Activated CD4-positive, alpha-beta T cell treated with anti-CD3 and anti-CD28 coated beads, Interleukin-2, amount 50 U/mL, for 48 hours (primary cell): Measurements from ENCODE around the gene NUP107.
A peak's percentile ranks its signal among the peaks of the same experiment; 100 is the strongest.

Experiments used
- DNase-seq, 2 experiments: peaks; one replicate each; pipeline ENCODE4 v3.0.0-alpha.2; 2020

Gene NUP107

GRCh38 chr12:68745376-68745903 lies 58.7 kb downstream of the NUP107 start:
- DNase-seq: no peak

DNA sequence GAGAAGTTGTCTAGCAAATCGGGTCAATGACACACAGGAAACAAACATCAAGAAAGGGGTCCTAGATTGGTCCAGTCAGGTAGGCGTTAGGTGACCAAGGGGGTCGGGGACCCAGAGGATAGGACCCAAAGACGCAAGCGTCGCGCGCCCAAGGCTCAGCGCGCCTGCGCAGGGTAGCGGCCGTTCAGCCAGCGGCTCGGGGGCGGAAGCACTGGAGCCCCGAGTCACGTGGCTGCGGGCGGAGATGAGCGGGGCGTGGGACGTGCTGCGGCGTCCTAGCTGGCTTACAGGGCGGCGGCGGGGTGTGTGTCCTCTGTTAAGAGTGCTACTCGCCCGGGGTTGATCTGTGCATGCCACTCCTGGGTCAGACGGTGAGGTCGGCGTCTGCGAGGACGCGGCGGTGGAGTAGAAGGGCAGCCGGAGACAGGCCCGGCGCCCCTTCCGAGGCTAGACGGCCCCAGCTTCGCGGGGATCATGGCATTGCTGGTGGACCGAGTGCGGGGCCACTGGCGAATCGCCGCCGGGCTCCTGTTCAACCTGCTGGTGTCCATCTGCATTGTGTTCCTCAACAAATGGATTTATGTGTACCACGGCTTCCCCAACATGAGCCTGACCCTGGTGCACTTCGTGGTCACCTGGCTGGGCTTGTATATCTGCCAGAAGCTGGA lies 59.3 kb downstream of the NUP107 start, which contains the start of gene SLC35E3:
TSS of gene SLC35E3 (plus strand) at position 273 of the 668 bp plus-strand sequence. CDS start at position 475, 202 bp downstream.
- DNase-seq: peak; percentile 90 to 94

DNA sequence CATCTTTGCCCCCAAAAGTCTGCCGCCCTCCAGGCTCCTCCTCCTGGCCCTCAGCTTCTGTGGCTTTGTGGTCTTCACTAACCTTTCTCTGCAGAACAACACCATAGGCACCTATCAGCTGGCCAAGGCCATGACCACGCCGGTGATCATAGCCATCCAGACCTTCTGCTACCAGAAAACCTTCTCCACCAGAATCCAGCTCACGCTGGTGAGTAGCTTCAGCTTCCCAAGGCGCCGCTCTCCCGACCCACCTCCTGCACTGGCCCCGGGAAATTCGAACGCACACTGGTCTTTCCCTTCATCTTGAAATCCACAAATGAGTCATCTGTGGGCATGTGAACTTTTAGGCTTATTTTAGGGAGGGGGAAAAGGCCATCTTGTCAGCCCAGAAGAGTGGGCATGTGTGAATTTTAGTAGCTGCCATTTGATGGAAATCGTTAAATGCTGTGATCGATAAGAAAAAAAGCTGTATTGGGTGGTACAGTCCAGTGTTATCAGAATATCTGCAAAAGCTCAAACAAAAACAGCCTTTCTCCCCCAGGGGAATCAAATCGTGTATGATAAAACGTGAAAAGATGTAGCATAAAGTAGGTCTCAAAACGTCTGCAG lies 59.9 kb downstream of the NUP107 start:
- peak; percentile 40 to 54 for DNase-seq

- DNase-seq: no peak
These were observed 62.7 kb downstream of the NUP107 start for GRCh38 chr12:68749443-68749842.

GRCh38 chr12:68749861-68750260 lies 63.1 kb downstream of the NUP107 start:
- no peak for DNase-seq

- DNase-seq: no peak
These were observed 63.7 kb downstream of the NUP107 start for GRCh38 chr12:68750506-68750905.

GRCh38 chr12:68755536-68756243 lies 68.9 kb downstream of the NUP107 start:
- no peak for DNase-seq

DNA sequence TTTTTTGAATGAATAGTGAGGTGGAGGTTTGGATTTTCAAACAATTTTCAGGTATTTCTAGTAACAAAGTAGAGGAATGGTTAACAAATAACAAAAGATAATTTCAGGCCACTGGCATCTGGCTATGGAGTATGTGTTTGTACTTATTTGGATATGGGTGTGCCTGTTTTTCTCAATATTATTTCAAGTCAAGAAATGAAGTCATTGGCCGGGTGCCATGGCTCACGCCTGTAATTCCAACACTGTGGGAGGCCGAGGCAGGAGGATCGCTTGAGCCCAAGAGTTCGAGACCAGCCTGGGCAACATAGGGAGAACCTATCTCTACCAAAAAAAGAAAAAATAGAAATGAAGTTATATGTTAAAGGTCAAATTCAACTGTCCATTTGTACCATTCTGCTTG lies 73.1 kb downstream of the NUP107 start:
- DNase-seq: no peak

DNA sequence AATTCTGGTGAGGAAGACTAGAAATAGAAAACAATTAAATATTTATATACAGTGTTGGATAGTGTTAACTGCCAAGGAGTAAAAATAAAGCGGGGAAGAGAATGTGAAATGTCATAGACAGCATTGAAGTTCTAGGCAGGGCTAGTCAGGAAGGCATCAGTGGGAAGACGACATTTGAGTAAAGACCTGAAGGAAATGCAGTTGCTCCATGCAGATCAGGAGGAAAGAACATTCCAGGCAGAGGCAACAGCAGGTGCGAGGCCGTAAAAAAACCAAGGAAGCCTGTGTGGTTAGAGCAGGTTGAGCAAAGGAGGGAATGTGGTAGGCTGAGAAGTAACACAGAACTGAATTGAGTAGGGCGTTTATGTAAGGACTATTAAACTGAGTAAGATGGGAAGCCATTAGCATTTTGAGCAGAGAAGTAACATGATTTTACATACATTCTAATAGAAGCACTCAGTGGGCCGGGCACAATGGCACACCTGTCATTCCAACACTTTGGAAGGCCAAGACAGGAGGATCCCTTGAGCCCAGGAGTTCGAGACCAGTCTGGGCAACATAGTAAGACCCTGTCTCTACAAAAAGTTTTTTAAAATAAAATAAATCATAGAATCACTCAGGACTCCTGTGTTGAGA lies 74.1 kb downstream of the NUP107 start:
- no peak for DNase-seq

- DNase-seq: no peak
These were observed 74.6 kb downstream of the NUP107 start for GRCh38 chr12:68761442-68761812.

GRCh38 chr12:68761901-68762630 lies 75.3 kb downstream of the NUP107 start:
- no peak for DNase-seq

DNA sequence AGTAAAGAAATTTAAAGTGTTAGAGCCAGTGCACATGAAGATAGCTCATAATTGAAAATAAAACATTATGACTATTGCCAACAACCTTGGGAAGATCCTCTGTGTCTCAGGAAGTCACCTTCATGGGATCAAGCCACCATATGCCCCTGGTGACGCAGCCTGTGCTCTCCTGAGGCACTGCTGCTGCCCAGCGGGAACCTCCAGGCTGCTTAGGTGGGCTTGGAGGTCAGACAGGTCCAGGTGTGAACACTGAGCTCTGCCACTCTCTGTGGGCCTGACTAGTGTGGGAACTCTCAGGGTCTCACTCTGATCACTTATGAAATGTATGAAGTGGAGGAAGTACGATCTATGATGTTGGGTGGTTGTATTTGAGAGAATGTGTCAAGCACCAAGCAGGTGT lies 75.9 kb downstream of the NUP107 start:
- DNase-seq: no peak

GRCh38 chr12:68765696-68766095 lies 78.9 kb downstream of the NUP107 start:
- no peak for DNase-seq

DNA sequence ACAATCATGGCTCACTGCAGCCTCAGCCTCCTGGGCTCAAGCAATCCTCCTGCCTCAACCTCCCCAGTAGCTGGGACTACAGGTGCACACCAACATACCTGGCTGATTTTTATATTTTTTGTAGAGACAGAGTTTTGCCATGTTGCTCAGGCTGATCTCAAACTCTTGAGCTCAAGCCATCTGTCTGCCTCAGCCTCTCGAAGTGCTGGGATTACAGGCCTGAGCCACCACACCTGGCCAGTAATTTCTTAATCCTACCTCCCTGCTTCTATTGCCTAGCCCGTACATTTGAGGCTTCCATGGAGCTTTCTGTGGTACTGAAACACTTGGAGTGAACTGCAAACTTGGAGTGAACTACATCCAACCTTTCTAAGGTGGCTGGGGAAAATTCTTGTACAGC lies 79.9 kb downstream of the NUP107 start:
- no peak for DNase-seq

- DNase-seq: no peak
These were observed 80.4 kb downstream of the NUP107 start for GRCh38 chr12:68767191-68767590.

- DNase-seq: no peak
These were observed 81.7 kb downstream of the NUP107 start for GRCh38 chr12:68768431-68768939.

DNA sequence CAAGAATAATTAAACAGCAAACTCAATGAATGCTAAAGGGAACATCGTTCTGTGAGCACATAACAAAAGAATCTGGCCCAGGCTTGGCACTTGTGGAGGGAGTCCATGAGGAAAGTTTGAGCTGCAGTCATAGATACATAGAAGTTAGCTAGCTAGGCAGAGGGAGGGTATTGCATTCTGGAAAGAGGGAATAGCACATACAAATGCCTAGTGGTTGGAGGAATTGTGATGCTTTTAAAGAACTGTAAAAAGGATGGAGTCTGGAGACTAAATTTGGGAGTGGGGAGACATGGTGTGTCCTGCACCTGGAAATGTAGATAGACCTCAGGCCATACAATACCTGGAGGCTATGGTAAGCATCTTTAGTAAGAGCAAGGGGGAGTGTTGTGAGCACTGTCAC lies 83.2 kb downstream of the NUP107 start:
- no peak for DNase-seq

GRCh38 chr12:68771223-68771925 lies 84.6 kb downstream of the NUP107 start:
- DNase-seq: no peak

- no peak for DNase-seq
These were observed 85.9 kb downstream of the NUP107 start for GRCh38 chr12:68772714-68773113.

- DNase-seq: no peak
These were observed 86.8 kb downstream of the NUP107 start for GRCh38 chr12:68773582-68773981.

DNA sequence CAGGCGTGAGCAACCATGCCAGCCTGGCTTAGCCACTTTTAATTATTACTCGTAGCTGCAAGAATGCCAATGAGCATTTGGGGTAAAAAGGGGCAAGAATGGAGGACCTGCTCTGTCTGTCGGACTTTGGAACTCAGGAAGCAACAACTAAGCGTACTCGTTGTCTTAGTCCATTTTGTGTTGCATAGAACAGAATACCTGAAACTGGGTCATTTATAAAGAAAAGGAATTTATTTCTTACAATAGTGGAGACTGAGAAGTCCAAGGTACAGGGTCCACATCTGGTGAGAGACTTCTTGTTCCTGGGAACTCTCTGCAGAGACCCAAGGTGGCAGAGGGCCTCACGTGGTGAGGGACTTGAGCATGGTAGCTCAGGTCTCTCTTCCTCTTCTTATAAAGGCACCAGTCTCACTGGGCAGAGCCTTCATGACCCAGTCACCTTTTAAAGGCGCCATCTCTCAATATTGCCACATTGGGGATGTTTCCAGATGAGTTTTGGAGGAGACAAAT lies 88.4 kb downstream of the NUP107 start:
- no peak for DNase-seq
